ENCODE data around the gene CARF.

GRCh38 chr2:202938960-202939359 lies 26.9 kb downstream of the CARF start:
- TF ChIP-seq CTCF (IDR thresholded peaks at IDR 0.05; ENCODE audit: insufficient read depth, low read length) (no peak), GABPA (IDR thresholded peaks at IDR 0.05; ENCODE audit: low read depth) (no peak), POLR2AphosphoS5 (IDR thresholded peaks at IDR 0.05; ENCODE audit: low read depth) (no peak)
- TF ChIP-seq, protein P1, sequence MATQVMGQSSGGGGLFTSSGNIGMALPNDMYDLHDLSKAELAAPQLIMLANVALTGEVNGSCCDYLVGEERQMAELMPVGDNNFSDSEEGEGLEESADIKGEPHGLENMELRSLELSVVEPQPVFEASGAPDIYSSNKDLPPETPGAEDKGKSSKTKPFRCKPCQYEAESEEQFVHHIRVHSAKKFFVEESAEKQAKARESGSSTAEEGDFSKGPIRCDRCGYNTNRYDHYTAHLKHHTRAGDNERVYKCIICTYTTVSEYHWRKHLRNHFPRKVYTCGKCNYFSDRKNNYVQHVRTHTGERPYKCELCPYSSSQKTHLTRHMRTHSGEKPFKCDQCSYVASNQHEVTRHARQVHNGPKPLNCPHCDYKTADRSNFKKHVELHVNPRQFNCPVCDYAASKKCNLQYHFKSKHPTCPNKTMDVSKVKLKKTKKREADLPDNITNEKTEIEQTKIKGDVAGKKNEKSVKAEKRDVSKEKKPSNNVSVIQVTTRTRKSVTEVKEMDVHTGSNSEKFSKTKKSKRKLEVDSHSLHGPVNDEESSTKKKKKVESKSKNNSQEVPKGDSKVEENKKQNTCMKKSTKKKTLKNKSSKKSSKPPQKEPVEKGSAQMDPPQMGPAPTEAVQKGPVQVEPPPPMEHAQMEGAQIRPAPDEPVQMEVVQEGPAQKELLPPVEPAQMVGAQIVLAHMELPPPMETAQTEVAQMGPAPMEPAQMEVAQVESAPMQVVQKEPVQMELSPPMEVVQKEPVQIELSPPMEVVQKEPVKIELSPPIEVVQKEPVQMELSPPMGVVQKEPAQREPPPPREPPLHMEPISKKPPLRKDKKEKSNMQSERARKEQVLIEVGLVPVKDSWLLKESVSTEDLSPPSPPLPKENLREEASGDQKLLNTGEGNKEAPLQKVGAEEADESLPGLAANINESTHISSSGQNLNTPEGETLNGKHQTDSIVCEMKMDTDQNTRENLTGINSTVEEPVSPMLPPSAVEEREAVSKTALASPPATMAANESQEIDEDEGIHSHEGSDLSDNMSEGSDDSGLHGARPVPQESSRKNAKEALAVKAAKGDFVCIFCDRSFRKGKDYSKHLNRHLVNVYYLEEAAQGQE (IDR thresholded peaks at IDR 0.05; ENCODE audit: insufficient replicate concordance, low read depth), result no peak
